GM19025 (cell line): ENCODE results near the gene RAB7B.

Experiments
- ATAC-seq: cut with Tn5 transposase; IDR thresholded peaks from one replicate; pipeline ENCODE4 v1.9.1; 2021; ENCODE audit warnings: mild to moderate bottlenecking, low read depth, moderate library complexity; ENCODE audit not compliant: unreplicated experiment

The RAB7B gene

DNA sequence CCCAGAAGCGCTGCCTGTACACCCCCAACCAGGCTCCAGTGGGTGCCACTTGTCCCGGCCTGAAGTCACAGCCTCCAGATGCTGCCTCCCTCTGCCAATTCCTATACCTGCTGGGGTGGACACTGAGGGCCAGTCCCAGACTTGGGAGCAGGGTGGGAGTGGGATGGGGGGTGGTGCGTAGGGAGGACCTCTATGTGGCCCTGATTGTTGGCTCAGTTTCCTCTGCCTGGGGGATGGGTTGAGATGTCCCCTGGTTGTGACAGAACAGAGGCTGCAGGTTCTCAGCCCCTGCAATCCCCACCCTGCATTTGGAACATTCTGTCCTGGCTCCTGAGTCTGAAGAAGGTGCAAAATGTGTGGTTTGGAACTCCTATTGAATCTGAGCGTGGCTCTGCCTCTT, 27.2 kb downstream of the RAB7B start:
- no peak for ATAC-seq

DNA sequence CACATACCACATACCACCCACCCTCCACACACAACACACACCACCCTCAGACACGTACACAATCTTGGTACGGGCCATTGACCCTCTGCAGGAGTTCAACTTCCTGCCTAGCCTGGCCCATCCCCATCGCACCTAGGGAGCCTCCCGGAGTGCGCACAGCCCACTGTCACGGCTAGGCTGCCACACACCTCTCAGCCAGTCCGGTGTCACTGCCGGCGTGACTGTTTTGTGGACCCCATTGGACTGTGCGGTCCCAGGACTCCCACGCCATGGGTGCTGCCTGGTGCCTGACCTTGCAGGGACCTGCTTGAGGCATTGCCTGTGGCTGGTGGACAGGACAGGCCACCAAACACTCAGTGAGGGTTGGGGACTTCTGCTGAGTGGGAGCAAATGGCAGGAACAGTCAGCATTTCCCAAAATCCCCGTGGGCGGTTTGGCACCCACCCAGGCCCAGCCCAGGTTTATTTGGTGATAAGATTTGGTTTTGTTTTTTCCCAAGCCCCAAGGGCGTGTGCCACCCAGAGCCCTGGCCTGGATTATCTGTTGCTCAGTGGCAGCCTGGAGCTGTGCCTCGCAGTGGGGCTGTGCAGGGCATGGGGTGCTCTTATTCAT, 27.7 kb downstream of the RAB7B start:
- ATAC-seq = no peak

DNA sequence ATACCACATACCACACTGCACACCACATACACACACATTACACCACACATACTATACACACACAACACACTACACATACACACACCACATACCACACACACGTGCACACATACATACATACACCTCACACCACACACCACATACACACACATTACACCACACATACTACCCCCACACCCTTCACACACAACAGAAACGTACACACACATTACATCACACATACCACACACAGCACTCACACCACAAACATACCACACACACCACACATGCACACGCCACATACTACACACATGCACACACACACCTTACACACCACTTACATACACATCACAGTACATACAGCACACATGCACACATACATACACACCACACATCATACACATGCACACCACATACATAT, 28.5 kb downstream of the RAB7B start:
- no peak for ATAC-seq

DNA sequence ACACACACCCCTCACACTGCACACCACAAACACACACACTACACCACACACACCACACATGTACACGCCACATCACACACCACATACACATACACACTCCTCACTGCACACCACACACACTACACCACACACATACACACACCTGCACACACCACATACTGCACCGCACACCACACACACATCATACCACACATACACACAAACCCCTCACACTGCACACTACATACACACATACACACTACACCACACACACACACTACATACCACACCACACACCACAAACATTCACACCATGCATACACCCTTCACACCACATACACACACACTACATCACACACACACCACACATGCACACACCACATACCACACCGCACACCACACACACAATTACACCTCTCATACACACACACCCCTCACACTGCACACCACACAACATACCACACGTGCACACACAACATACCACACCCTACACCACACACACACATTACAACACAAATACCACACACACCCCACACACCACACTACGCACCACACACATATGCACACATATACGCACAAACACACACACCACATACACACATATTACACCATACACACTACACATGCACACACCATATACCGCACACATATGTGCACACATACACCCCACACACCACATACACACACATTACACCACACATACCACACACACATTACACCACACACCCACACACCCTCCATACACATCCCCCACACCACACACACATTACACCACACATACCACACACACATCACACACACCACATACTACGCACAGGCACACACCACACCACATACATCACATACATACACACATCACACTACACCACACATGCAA, 29.6 kb downstream of the RAB7B start:
- no peak for ATAC-seq

DNA sequence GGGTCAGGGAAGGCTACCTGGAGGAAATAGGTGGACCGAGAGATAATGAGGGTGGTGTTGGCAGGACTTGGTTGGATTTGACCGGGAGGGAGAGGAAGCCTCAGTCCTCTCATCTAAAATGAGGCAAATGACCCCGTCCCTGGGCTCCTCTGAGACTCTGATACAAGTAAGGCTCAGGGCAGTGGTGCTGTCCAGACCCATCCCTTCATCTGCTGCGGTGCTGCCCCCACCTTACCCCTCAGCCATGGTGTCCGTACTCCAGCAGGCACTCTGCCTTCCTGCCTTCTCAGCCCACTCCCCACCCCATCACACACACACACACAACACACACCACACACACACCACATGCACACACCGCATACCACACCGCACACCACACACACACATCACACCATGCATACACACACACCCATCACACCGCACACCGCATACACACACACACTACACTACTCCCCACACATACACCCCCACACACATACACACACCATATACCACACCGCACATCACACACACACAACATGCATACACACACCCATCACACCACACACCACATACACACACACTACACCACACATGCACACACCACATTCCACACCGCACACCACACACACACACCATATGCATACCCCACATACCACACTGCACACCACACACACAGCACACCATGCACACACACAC, 30.6 kb downstream of the RAB7B start:
- no peak for ATAC-seq

DNA sequence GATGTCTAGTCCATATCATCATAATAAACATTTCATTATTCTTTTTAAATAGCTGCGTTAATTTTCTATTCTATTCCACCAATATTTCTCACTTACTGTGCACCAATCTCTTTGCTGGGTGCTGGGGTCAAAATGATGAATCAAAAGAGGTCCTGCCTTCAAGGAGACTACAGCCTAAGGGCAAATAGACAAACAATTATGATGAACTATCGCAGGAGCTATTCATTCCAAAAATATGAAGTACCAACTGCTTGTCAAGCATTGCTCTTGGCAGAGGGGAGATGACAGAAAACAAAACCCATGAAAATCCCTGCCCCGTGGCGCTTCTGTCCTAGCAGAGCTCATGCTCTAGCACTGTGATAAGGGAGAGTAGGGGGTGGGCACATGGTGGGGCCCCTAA, 31.1 kb downstream of the RAB7B start:
- ATAC-seq = no peak

DNA sequence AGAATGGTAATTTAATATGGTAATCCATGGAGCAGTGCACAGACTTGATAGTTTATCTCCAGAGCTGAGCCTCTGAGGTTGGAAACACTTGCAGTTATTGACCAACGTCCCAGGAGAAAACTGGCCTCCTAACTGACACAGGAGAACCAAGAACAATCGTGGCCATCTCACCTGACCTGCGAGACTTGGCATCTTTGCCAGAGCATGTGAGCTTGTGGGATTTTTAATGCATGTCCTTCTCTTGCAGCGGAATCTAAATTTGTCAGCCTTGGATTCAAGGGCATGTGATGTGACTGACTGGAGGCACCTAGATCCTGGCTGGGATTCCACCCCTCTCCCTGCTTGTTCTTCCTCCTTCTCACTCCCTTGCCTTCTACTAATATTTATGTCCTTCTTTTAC, 32.1 kb downstream of the RAB7B start:
- ATAC-seq = no peak

DNA sequence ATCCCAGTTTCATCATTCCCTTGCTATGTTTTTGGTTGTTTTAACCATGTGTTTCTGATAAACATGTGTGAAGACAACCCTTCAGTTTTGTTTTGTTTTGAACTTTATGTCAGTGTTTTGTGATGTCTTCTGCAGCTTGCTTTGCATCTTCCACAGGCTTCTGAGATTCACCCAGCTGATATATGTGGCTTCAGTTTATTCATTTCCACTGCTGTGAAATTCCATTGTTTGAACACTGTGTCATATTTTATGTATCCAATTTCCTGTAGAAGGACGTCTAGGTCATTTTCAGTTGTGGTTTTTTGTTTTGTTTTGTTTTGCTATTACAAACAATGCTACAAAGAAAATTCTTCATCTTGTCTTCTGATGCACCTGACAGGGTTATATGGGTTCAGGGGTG, 32.7 kb downstream of the RAB7B start:
- ATAC-seq = no peak

DNA sequence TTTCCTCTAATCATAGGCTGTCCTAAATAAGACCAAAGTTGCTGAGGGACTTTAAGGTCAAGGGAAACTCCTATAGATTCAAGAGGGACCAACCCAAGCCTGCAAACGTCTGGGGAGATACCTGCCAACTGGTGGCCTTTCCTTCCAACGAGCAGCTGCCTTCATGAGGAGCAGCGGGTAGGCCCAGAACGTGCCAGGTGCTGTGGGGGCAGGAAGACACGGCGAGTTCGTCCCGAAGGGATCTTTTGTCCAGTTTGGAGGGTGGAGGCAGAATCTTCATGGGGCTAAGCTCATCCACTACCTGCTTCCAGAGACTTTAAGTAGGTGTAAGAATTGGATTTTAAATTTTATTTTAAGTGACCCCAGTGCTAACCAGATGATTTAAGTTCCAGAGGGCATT, 34.0 kb downstream of the RAB7B start:
- no peak for ATAC-seq

DNA sequence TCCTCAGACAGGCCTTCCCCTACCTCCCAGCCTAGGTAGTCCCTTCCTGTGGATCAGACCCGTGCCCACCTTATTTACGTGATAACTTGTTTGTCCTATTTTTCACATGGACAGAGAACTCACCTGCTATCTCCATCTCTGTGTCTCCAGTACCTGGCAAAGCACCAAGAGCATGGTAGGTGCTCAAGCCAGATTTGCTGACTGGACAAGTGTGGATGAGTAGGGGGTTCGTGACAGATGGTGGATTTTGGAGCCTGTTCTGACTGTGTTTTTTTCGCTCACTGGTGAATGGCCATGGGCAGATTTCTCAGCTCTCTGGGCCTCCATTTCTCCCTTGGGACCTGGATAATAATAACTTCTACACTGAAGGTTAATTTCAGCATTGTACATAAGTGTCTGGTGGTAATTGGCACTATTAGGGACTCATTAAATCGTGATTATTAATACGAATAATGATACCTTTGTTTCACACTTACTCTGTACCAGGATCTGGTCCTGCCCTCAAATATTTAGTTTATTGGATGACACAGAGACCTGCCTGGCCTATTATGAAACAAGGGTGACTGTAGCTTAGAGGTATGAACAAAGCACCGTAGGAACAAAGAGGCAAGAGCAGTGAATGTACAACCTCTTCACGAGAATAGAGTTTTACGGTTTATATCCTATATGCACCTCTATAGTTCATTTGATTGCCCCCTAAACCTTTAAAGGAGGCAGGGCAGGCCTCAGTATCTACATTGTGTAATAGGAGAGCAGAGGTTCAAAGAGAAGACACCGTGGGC, 35.5 kb downstream of the RAB7B start:
- ATAC-seq = no peak

DNA sequence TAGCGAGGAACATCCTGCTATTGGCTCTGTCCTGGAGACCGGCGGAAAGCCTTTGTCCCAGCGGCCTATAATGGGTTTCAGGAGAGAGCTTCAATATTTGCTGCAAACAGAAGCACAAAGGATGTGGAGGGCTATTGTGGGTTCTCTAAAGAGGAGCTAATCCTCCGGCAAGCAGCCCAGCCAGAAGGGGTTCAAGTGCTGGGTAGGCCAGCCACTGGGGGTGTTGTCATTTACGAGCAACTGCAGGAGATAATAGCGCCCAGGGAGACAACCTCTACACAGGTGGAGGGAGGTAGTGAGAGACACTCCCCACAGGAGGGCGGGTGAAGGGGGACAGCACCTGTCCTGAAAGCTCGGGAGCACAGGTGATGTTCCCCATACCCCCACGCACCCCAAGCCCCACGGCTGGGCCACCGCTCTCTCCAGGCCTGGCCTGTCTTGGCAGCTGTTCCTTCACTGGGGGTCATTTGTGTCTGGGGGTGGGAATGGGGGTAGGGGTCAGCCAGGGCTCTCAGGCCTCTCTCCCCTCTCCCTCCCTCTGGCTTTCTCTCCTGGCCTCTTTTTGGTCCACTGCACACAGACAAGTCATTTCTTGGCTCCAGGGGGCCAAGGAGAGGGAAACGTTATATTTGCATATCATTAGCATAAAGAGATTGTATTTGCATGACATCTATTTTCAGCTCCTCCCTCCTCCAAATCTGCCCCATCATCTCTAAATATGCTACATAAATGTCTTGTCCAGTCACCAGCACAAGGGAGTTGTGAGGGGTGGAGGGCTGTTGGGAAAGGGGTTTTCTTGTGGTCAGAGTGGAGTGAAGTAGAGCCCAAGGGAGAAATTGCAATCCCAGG, 37.9 kb downstream of the RAB7B start:
- ATAC-seq = no peak

DNA sequence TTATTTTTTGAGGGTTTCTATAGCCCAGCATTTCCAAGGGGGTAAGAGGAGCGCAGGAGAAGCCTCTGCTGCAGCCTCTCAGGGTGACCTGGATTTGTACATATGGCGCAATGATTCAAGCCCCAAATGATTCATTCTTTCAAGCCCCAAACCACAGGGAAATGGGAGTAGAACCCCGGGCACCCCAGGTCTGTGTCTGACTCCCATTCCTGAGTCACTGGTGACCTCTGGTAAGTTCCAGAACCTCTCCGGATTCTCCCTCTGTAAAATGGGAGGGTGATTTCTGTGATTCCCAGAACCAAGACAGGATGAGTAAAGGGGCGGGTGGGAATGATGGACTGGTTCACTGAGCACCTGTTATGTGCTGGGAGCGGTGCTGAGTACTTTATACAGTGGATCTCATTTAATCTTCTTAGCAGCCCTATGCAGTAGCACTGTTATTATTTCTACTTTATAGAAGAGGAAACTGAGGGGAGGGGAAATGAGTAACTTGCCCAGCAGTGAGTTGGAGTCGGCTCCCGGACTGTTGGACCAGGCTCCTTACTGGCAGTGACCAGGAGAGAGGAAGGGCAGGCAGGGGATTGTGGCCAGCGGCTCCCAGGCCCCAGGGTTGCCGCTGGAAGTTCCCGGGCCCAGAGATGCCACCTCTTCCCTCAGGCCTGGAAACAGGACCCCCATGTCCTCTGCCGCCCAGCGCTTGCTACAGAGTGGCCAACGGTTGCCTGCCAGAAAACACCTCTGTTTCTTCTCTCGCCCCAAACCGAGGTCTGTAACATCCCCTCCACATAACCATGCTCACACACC, 39.6 kb downstream of the RAB7B start:
- ATAC-seq = no peak

DNA sequence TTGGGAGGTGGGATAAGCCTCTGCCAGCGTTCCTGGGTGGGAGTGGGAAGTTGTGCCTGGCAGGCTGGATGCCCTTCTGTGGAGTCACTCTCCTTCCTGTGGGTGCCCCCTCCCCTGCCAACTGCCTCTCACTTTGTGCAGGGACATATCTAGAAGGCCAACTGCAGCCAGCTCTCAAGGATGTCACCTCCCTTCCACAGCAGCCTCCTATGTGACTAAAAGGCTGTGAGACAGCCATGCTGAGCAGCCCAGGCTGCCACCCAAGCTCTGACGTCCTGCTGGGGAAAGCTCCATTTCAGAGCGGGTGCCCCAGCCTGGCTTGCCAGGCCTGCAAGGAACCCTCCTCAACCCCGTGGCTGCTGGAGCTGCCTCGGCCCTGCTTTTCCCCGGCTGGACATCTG, 40.4 kb downstream of the RAB7B start:
- no peak for ATAC-seq

DNA sequence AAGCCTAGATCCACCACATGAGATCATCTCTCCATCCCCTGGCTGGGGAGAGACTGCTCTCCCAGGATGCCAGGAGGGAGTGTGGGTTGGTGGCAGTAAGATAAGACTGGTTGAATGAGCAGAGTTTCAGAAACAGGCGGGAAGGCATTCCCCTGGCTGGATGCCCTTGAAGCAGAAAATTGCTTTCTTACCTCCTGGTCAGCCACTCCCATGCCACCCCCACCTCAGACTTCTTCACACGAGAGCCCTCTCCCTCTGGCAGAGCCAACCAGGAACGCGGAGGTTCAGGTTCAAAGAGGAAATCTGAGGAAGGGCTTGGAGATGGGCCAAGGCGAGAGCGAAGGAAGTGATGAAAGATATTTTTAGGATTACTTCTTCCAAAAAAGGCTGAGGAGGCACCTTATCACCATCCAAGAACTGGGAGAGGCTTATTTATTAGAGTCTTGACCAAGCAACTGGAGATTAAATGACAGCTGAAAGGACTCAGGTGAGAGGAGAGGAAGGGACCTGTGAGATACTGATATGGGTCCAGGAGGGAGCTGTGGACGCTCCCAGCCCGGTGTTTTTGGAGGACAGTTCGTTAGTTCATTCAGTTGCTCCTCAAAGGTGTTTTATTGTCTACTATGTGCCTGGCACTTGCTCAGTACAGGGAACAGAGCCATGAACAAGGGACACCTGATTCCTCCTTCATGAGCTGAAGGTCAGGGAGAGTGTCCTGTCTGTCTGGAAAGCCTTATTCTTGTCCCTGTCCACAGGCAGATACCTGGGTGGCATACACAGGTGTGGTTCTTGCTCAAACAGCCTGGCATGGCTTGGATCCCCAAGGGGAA, 41.0 kb downstream of the RAB7B start:
- ATAC-seq = no peak

DNA sequence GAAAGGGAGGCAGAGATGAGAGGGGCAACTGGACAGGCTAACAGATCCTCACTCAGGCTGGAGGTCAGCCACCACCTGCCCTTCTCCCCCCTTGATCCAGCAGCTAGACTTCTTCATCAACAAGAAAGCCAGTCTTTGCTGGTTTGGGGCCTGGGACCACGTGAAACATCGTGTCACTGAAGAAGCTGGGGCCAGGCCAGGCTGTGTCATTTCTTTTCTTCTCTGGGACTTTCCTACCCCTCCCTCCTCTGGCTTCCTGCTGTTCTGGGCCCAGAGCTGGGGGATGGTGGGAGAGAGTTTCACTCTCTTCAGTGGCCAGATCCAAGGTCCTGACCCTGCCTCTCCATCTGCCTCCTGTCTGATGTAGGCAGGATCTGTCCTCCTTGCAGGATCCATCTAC, 41.8 kb downstream of the RAB7B start:
- no peak for ATAC-seq

DNA sequence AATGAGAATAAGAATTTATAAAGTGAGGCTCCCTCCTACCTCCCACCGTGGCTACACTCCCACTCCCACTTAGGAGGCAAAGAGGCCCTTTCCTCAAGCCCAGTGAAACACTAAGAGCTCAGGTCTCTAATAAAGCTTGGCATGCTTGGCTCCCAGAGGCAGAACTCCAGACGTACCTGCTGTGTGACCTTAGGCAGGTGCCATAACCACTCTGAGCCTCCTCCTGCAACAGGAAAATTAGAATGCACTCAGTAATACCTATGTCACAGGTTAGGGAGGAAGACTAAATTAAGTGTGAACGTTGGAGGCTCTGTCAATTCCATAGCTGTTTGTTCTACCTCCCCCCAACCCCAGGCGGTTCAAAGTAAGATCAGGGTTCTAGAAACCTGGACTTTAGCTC, 43.4 kb downstream of the RAB7B start:
- ATAC-seq = no peak

DNA sequence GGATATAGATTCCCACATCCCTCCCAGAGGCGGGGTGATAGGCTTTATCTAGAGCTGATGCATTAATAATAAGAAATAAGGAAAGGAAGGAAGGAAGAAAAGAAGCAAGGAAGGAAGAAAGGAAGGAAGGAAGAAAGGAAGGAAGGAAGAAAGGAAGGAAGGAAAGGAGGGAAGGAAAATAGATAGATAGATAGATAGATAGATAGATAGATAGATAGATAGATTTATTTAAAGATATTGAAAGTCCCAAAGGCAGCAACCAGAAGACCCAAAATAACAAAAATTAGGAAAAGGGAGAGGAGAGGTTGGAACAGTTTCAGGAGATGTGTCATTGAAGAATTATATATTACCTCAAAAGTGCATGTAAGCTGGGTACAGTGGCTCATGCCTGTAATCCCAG, 47.7 kb downstream of the RAB7B start:
- no peak for ATAC-seq

DNA sequence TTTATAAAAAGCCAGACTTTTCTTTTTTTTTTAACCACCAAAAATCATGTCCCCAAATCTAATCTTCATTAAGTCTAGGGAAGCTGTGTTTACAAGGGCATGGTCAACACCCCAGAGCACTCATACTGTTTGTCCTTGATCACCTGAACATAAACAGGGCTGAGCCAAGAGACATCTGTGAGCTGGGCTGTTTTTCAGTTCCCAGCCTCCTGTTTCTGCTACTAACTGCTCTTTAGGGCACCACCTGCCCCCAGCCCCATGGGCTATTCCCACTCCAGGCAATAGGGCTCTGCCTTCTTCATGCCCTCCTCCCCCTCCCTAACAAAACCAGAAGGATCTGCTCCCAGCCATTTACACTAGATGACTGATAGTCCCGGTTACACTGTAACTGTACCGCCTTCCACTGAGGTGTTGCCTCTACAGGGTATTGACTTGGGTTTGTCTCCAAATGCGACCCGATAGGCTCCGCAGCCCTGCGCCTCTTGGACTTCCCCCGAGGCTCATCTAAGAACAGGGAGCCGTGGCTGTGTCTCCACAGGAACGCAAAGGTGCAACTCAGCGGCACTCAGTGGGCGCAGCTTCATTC, 48.3 kb downstream of the RAB7B start:
- no peak for ATAC-seq
